Right cardiac atrium (tissue), 5 donors: ENCODE data around the gene NFATC2. TPM values are rescaled to one million over a fixed set of nuclear protein-coding genes. Genes with fewer than 3 reads are reported as not detected.

Experiments
- ATAC-seq, 2 donors: fragments of 200-7000 bp; cut with Tn5 transposase; one replicate each; pipeline versions ENCODE4 v1.8.0 to v1.9.1; 2020; ENCODE audit warnings: moderate library complexity in 2 of 2, mild to moderate bottlenecking in 1 of 2
- DNase-seq, 3 donors: peaks; one replicate each; pipeline ENCODE4 v3.0.0-alpha.2; 2020
- H3K27ac ChIP-seq: one replicate; pipeline ENCODE4 v1.5.1; 2013; ENCODE audit warnings: mild to moderate bottlenecking, low read length, control low read depth, moderate library complexity
- H3K27me3 ChIP-seq: one replicate; pipeline ENCODE4 v1.6.1; 2013; ENCODE audit not compliant: control insufficient read depth, insufficient read depth
- H3K4me1 ChIP-seq: one replicate; pipeline ENCODE4 v1.6.1; 2013; ENCODE audit warnings: low read length; ENCODE audit not compliant: control insufficient read depth, insufficient read depth
- H3K4me3 ChIP-seq: one replicate; pipeline ENCODE4 v1.5.1; 2013; ENCODE audit warnings: low read length, control low read depth
- H3K9me3 ChIP-seq: one replicate; pipeline ENCODE4 v1.6.1; 2013; ENCODE audit warnings: low read length; ENCODE audit not compliant: control insufficient read depth
- WGBS: extraction: QIAGEN DNeasy Blood & Tissue Kit; methylation state at CpG from one replicate; pipeline ENCODE4 v1.1.7; 2013; 5-methylcytosine and 5-hydroxymethylcytosine counted together
- intact Hi-C, 4 donors: fragments of 100-400 bp; cut with DNase I; formaldehyde crosslinking; loops; one replicate each; pipeline versions ENCODE4 v1.11.0 to v1.14.0; 2022 to 2023
- polyA plus RNA-seq: library from polyadenylated mRNA; stranded (reverse); fragments of 200-250 nt; gene quantifications from one replicate; pipeline ENCODE4 v1.2.3, GENCODE V29; 2013
- total RNA-seq, 4 donors: library from RNA; stranded (reverse); fragmentation: NEBNext Ultra II Directional; extraction: Animal tissue kit (Norgen Biotek cat#: 25700); gene quantifications; one replicate each; pipeline ENCODE4 v1.2.1, GENCODE V29; 2021
- donor health status: healthy with polysubstance abuse.
- donor health status: DM: no; HTN: yes; CAD: no.
- donor health status: DM: no; HTN: no; CAD: no.
- donor health status: DM: no; HTN: yes; CAD: no; lungs with severe emphysema.
- donor health status: DM: yes; HTN: yes; CAD: no.

NFATC2 gene
- total and polyA plus RNA-seq, 5 donors, result 2.8 to 13.3 (median 8.2) TPM

- Histone ChIP-seq H3K27me3 (no peaks in the 10 kb centered on the region), H3K9me3 (no peaks in the 10 kb centered on the region), H3K27ac (peak overlapping the region; percentile 5), H3K4me1 (peaks cover 12% of the 10 kb centered on the region), H3K4me3 (no peak overlapping the region)
- ATAC-seq (peak; percentile 94 to 97), DNase-seq (peak; percentile 92 to 95 (median 95))
- WGBS, result 6% methylated on average over 47 of the region's 47 CpGs
- intact Hi-C loops, result no loop called here
These were observed 50.1 kb downstream of the NFATC2 start for GRCh38 chr20:51492167-51493092.

DNA sequence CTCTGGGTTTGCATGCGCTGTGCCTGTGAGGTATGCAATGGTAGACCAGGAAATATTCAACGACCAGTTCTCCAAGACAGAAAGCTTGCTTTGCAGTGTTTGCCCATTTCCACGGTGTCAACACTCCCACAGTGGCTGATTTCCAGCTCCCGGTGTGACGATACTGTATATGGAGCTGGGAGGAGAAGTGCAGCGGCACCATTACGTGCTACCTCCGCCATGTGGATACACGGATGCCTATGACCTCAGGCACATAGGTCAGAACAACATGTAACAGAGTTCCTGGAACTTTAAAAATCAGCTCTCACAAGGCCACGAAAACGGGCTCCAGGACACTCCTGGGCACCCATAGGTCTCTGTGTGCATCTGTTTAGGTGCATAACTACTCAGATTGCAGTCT is 51.1 kb downstream of the NFATC2 start:
- H3K9me3 ChIP-seq, result no peaks in the 10 kb centered on the region
- WGBS, result 71% methylated on average over 11 of the region's 11 CpGs
- no peak for ATAC-seq
- no peaks in the 10 kb centered on the region for H3K27me3 ChIP-seq
- H3K4me3 ChIP-seq, result no peak overlapping the region
- intact Hi-C loops, result no loop called here
- DNase-seq, result no peak
- H3K4me1 ChIP-seq, result peaks cover 12% of the 10 kb centered on the region
- no peak overlapping the region for H3K27ac ChIP-seq

- Histone ChIP-seq H3K9me3 (no peaks in the 10 kb centered on the region), H3K27ac (no peak overlapping the region), H3K4me3 (no peak overlapping the region), H3K27me3 (no peaks in the 10 kb centered on the region), H3K4me1 (peaks cover 12% of the 10 kb centered on the region)
- ATAC-seq (no peak), DNase-seq (no peak)
- 87% methylated on average over 2 of the region's 2 CpGs for WGBS
- intact Hi-C loops, result no loop called here
These were observed 51.9 kb downstream of the NFATC2 start for GRCh38 chr20:51490635-51491034.

DNA sequence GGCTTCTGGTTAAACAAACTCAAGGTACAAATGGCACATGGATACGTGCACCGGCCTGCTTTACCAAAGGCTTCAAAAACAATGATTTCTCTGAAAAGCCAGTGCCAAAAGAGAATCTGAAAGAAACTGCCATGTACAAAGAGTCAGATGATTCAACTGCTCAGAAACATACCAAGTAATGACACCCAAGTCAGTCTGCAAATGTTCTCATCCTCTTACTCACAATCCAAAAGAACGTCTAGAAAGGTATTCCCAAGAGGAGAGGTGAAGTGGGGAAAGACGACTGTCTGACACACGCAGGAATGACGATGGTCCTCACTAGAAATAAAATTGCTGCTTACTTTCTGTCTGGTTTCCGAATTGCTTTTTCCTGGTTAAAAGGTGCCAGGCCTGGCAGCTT is 52.9 kb downstream of the NFATC2 start:
- intact Hi-C loops, result no loop called here
- Histone ChIP-seq H3K27me3 (no peaks in the 10 kb centered on the region), H3K9me3 (no peaks in the 10 kb centered on the region), H3K4me1 (peaks cover 12% of the 10 kb centered on the region), H3K27ac (no peak overlapping the region), H3K4me3 (no peak overlapping the region)
- DNase-seq (no peak), ATAC-seq (no peak)
- 94% methylated on average over 7 of the region's 7 CpGs for WGBS

DNA sequence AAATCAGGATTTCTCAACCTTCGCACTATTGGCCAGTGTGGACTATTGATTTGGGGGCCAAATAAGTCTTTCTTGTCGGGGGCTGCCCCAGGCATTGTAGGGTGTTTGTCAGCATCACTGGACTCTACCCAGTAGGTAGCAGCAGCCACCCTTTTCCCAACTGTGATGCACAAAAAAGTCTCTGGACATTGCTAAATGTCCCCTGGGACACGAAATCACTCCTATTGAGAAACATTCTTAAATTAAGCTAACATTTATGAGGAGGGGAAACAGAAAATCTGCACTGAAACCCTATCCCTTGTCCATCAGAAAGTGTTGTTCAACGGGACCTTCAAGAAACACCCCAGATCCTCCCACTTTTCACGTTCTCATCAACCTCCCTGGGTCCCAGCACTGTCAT is 54.2 kb downstream of the NFATC2 start:
- ATAC-seq, result no peak
- Histone ChIP-seq H3K4me1 (peaks cover 6% of the 10 kb centered on the region), H3K27me3 (no peaks in the 10 kb centered on the region), H3K27ac (no peak overlapping the region), H3K9me3 (no peaks in the 10 kb centered on the region), H3K4me3 (no peak overlapping the region)
- no peak for DNase-seq
- 95% methylated on average over 5 of the region's 5 CpGs for WGBS
- intact Hi-C loops, result no loop called here

GRCh38 chr20:51487565-51488268 is 54.8 kb downstream of the NFATC2 start:
- no peak for DNase-seq
- 88% methylated on average over 20 of the region's 20 CpGs for WGBS
- intact Hi-C loops, result no loop called here

GRCh38 chr20:51487076-51487475 is 55.4 kb downstream of the NFATC2 start:
- no peak overlapping the region for H3K27ac ChIP-seq
- DNase-seq (no peak), ATAC-seq (no peak)
- no peaks in the 10 kb centered on the region for H3K4me1 ChIP-seq
- intact Hi-C loops, result no loop called here
- no peak overlapping the region for H3K4me3 ChIP-seq
- 77% methylated on average over 7 of the region's 7 CpGs for WGBS
- H3K9me3 ChIP-seq, result no peaks in the 10 kb centered on the region
- no peaks in the 10 kb centered on the region for H3K27me3 ChIP-seq

More at GRCh38 chr20:51487565-51488268, 54.8 kb downstream of the NFATC2 start:
- Histone ChIP-seq H3K27ac (no peak overlapping the region), H3K9me3 (no peaks in the 10 kb centered on the region), H3K4me3 (no peak overlapping the region), H3K27me3 (no peaks in the 10 kb centered on the region), H3K4me1 (peaks cover under 1% of the 10 kb centered on the region)
- no peak for ATAC-seq

- Histone ChIP-seq H3K4me1 (no peaks in the 10 kb centered on the region), H3K4me3 (no peak overlapping the region), H3K27me3 (no peaks in the 10 kb centered on the region), H3K9me3 (no peaks in the 10 kb centered on the region), H3K27ac (no peak overlapping the region)
- intact Hi-C loops, result no loop called here
- DNase-seq, result no peak
- no peak for ATAC-seq
- 91% methylated on average over 12 of the region's 12 CpGs for WGBS
These were observed 56.1 kb downstream of the NFATC2 start for GRCh38 chr20:51486197-51487005.

DNA sequence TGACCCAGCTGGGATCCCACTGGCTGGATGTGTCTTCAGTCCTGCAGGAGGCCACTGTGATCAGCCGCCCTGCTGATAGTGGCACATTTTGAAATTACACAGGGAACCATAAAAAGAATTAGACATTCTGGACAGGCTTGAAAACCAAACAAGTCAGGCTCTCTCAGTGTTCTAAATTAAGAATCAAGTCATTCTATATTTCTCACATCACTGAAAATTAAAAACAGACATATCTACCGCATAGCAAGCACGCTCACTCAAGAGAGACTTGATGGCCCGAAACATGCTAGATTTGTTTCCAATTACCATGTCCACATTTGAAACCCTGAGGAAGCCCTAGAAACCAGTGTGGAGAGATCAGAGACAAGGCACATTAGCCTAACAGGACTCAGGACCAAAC is 57.7 kb downstream of the NFATC2 start:
- WGBS, result 97% methylated on average over 4 of the region's 4 CpGs
- DNase-seq (no peak), ATAC-seq (no peak)
- Histone ChIP-seq H3K4me1 (no peaks in the 10 kb centered on the region), H3K4me3 (no peak overlapping the region), H3K27me3 (no peaks in the 10 kb centered on the region), H3K27ac (no peak overlapping the region), H3K9me3 (no peaks in the 10 kb centered on the region)
- intact Hi-C loops, result no loop called here

DNA sequence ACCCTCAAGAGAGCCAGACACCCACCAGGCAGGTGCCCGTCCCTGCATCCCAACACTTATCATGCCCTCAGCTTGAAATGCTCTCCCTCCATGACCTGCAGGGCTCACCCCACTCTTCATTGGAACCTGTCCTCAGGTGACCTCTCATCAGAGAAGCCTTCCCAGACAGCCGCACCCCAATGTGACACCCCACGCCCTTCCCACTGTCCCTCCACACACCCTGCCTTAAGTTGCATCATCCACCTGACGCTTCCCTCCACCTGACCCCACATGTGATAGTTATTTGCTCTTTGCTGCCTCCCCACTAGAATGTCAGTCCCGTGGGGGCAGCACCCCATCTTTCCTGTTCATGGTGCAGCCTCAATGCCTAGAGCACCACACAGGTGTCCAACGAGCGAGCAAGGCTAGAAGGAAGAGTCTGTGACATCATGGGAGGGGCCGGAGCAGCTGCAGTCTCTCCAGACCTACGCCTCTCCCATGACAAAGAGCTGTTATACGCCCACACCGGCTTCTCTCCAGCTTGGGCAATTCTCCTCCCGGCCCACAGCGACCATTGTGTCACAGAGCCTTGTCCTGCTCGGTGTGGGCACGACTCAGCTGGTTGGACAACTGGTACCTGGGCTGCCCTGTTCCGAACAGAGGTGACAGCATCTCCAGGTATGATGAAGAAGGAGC is 58.2 kb downstream of the NFATC2 start:
- intact Hi-C loops, result no loop called here
- no peaks in the 10 kb centered on the region for H3K4me1 ChIP-seq
- whole genome bisulfite sequencing, result 91% methylated on average over 16 of the region's 16 CpGs
- H3K27me3 ChIP-seq, result no peaks in the 10 kb centered on the region
- H3K9me3 ChIP-seq, result no peaks in the 10 kb centered on the region
- no peak for ATAC-seq
- no peak overlapping the region for H3K4me3 ChIP-seq
- no peak overlapping the region for H3K27ac ChIP-seq
- DNase-seq, result no peak
